GM19239 (cell line): Measurements from ENCODE around the gene CBY2.
"Not testable (repeated sequence)": the region's sequence is repeated elsewhere in the genome, so short reads cannot be mapped to it uniquely, and the experiment has no call there.

Experiments used
- DNase-seq: peaks from one replicate; pipeline ENCODE4 v3.0.0; 2011; ENCODE audit warnings: low spot score; ENCODE audit not compliant: insufficient read length
- FAIRE-seq: peaks from 2 replicates; lab custom pipeline; 2011; peaks lifted over from hg19 to GRCh38; lab: Jason Lieb, UNC

CBY2 gene

GRCh38 chr13:45733361-45733760 lies 31.2 kb downstream of the CBY2 start:
- DNase-seq (no peak), FAIRE-seq (no peak)

DNA sequence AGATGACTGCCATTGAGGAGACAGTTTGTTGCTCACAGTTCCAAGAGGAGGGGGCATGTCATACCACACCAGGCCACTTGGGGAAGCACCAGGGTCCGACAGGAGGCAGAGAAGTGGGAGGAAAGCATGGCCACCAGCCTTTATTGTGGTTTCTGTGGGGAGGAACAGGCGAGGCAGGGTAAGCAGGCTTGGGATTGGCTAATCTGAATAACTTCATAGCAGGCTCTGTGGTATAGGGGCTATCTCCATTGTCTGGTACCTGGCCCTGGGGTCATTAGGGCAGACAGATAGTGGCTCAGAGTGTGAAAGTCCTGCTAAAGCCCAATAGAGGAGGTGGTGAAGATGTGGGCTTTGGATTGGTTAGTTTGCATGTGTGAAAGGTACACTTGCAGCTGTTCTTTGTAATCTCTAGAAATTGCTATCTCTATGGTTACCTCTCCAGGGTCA lies 35.5 kb downstream of the CBY2 start:
- FAIRE-seq (no peak), DNase-seq (no peak)

GRCh38 chr13:45742985-45743384 lies 40.9 kb downstream of the CBY2 start:
- DNase-seq (no peak), FAIRE-seq (no peak)

GRCh38 chr13:45744979-45745378 lies 42.9 kb downstream of the CBY2 start:
- no peak for DNase-seq
- no peak for FAIRE-seq

DNA sequence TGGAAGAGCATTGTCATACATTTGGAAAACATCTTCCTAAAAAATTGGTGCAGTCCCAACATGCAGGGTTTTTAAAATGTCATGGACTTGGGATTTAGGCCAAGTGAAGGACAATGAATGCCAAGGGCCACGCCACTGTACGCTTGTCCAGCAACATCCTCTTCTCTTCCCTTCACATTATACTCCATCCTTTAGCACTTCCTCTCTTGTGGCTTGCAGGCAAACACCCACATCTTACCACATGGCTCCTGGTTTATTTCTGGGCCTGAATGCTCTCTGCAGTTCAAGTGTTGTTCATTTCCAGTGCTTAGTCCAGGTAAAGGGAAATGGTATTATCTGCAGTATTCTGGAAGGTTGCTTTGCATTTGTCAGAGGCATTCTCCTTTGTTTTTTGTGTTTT lies 45.0 kb downstream of the CBY2 start:
- FAIRE-seq = no peak
- DNase-seq = no peak

DNA sequence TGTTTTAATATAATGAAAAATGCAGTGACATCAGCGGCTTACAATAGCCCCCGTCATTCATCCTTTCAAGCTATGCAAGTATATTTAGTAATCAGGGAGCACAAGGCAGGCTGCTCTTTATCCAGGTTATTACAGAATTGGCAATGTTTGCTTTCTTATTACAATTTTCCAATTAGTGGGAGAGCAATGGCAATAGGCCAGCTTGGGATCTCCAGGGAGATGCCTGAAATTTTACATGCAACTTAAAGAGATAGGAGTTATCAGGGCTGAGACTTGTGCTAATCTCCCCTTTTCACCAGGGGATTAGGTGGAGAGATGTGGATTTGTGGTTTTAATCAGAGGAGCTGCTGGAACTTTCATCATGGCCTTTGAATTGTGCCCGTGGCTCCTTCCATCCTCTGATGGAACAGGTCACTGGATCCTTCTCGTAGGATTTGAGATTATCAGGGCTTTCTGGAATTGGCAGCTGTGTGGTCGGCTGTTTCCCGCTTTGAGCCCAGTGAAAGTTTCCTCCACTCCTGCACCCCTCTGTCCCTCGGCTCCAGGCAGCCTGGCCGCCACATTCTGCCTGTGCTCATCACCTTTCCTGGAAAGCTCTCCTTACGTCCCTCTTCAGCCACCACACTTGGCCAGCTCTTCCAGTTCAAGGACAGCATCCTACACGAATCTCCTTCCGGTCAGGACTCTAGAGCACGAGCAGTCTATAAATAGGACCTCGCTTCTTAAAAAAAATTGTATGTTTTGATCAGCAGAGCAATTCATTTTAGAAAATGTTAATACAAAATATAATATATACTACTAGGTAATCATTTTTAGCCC lies 47.0 kb downstream of the CBY2 start:
- DNase-seq = no peak
- no peak for FAIRE-seq

DNA sequence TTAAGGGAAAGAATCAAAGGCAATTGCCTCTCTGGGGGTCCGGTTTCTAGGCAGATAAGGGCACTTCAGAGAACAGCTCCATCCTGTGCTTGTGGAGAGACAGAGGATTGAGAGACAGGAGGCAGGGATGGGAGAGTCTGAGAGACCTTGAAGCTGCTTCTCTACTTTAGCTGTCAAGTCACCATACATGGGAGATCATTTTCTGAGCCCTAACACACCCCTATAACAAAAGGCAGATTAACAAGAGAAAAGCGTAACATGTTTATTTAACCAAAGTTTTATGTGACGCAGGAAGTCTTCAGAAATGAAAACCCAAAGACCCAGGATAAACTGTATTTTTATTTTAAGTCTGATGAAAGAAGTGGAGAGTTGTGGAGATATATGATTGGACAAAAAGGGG lies 48.4 kb downstream of the CBY2 start:
- no peak for FAIRE-seq
- DNase-seq = no peak

GRCh38 chr13:45751885-45752284 lies 49.8 kb downstream of the CBY2 start:
- no peak for FAIRE-seq
- no peak for DNase-seq

GRCh38 chr13:45752510-45752909 lies 50.4 kb downstream of the CBY2 start:
- FAIRE-seq (no peak), DNase-seq (no peak)

DNA sequence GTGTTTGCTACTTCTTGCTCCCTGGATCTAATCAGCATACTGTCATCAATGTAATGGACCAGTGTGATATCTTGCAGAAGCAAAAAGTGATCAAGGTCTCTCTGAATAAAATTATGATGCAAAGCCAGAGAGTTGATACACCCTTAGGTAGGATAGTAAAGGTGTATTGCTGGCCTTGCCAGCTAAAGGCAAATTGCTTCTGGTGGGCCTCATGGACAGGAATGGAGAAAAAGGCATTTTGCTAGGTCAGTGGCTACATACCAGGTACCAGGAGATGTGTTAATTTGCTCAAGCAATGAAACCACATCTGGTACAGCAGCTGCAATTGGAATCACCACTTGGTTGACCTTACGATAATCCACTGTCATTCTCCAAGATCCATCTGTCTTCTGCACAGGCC lies 54.4 kb downstream of the CBY2 start:
- not testable (repeated sequence) for FAIRE-seq, DNase-seq

GRCh38 chr13:45757589-45757988 lies 55.5 kb downstream of the CBY2 start:
- not testable (repeated sequence) for DNase-seq, FAIRE-seq

DNA sequence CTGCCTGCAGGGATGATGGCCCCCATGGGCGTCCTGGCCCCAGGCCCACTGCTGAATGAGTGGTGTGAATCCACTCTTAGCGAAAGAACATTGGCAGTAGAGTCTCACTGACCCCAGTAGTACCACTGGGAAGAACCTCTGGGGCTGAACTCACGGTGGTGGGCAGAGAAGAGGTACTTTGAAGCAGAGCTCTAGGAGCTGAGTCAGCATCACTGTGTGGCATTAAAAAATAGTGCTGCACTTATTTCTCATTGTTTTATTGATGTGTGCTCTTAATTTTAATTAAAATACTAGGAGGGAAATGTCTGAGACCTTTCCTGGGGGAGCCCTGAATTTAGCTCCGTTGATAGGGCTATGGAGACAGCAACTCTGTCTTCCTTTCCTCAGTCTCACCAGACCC lies 61.3 kb downstream of the CBY2 start:
- FAIRE-seq (no peak), DNase-seq (no peak)
